GM21737 (cell line): ENCODE results near the gene DNASE2B.

ENCODE experiments used
- ATAC-seq: cut with Tn5 transposase; IDR thresholded peaks from one replicate; pipeline ENCODE4 v1.9.1; 2021; ENCODE audit warnings: mild to moderate bottlenecking, moderate library complexity; ENCODE audit not compliant: unreplicated experiment

The DNASE2B gene

GRCh38 chr1:84373436-84374141, 24.7 kb upstream of the DNASE2B start:
- ATAC-seq = no peak

- no peak for ATAC-seq
These were observed 23.1 kb upstream of the DNASE2B start for GRCh38 chr1:84374991-84375696.

- no peak for ATAC-seq
These were observed 22.0 kb upstream of the DNASE2B start for GRCh38 chr1:84376000-84376910.

GRCh38 chr1:84377480-84378095, 20.7 kb upstream of the DNASE2B start:
- no peak for ATAC-seq

- no peak for ATAC-seq
These were observed 19.0 kb upstream of the DNASE2B start for GRCh38 chr1:84379138-84379916.

GRCh38 chr1:84379917-84380180, 18.4 kb upstream of the DNASE2B start:
- no peak for ATAC-seq

- no peak for ATAC-seq
These were observed 16.2 kb upstream of the DNASE2B start for GRCh38 chr1:84382127-84382526.

- ATAC-seq = no peak
These were observed 12.9 kb upstream of the DNASE2B start for GRCh38 chr1:84385347-84385746.

- no peak for ATAC-seq
These were observed 11.4 kb upstream of the DNASE2B start for GRCh38 chr1:84386716-84387479.

- ATAC-seq = no peak
These were observed 10.7 kb upstream of the DNASE2B start for GRCh38 chr1:84387480-84388163.

GRCh38 chr1:84390226-84390625, 8.1 kb upstream of the DNASE2B start:
- no peak for ATAC-seq

GRCh38 chr1:84401156-84401555, 2.9 kb downstream of the DNASE2B start:
- ATAC-seq = no peak

GRCh38 chr1:84402060-84402459, 3.8 kb downstream of the DNASE2B start:
- ATAC-seq = no peak

- ATAC-seq = no peak
These were observed 4.2 kb downstream of the DNASE2B start for GRCh38 chr1:84402501-84402900.

GRCh38 chr1:84403347-84403746, 5.1 kb downstream of the DNASE2B start:
- ATAC-seq = no peak

- no peak for ATAC-seq
These were observed 8.1 kb downstream of the DNASE2B start for GRCh38 chr1:84406346-84406861.

- no peak for ATAC-seq
These were observed 9.2 kb downstream of the DNASE2B start for GRCh38 chr1:84407524-84407923.

- no peak for ATAC-seq
These were observed 9.7 kb downstream of the DNASE2B start for GRCh38 chr1:84407958-84408422.

GRCh38 chr1:84409888-84410287, 11.6 kb downstream of the DNASE2B start:
- ATAC-seq = no peak
